GM12878 (cell line): ENCODE measurements around the gene LACRT.

Experiments used
- JUND ChIP-seq: IDR thresholded peaks from 2 replicates; pipeline ENCODE4 v1.6.1; 2012; ENCODE audit warnings: low read depth, mild to moderate bottlenecking, low read length, improper control_type of control experiment, moderate library complexity
- NFYA ChIP-seq: IDR thresholded peaks from 2 replicates; pipeline ENCODE4 v1.6.1; 2011; ENCODE audit warnings: low read depth, mild to moderate bottlenecking, low read length, improper control_type of control experiment, borderline replicate concordance
- POLR2A ChIP-seq: IDR thresholded peaks from 2 replicates; pipeline ENCODE4 v1.6.1; 2011; ENCODE audit warnings: low read depth, mild to moderate bottlenecking, low read length
- POLR2AphosphoS5 ChIP-seq: IDR thresholded peaks from 2 replicates; pipeline ENCODE4 v1.6.1; 2011; ENCODE audit warnings: mild to moderate bottlenecking, low read length, inconsistent platforms
- ZSCAN29 ChIP-seq: fragments of 450-650 bp; IDR thresholded peaks from 2 replicates; pipeline ENCODE4 v1.6.1; 2017; ENCODE audit warnings: mild to moderate bottlenecking, moderate library complexity
- TF ChIP-seq, protein P1 (sequence below), 3 experiments: IDR thresholded peaks in 2 of 3; conservative IDR thresholded peaks in 1 of 3; 2 replicates each; pipeline ENCODE4 v1.5.1; 2011; ENCODE audit warnings: low read depth in 3 of 3, low read length in 3 of 3, mild to moderate bottlenecking in 3 of 3, control low read depth in 2 of 3, moderate library complexity in 2 of 3, inconsistent platforms in 1 of 3, mixed read lengths in 1 of 3; ENCODE audit not compliant: control insufficient read depth in 2 of 3, insufficient read depth in 1 of 3; ENCODE audit errors: extremely low read depth in 1 of 3
- TF ChIP-seq, protein P2 (sequence below): IDR thresholded peaks from 2 replicates; pipeline ENCODE4 v1.6.1; 2012; ENCODE audit warnings: mild to moderate bottlenecking, low read depth, low read length

DNA sequence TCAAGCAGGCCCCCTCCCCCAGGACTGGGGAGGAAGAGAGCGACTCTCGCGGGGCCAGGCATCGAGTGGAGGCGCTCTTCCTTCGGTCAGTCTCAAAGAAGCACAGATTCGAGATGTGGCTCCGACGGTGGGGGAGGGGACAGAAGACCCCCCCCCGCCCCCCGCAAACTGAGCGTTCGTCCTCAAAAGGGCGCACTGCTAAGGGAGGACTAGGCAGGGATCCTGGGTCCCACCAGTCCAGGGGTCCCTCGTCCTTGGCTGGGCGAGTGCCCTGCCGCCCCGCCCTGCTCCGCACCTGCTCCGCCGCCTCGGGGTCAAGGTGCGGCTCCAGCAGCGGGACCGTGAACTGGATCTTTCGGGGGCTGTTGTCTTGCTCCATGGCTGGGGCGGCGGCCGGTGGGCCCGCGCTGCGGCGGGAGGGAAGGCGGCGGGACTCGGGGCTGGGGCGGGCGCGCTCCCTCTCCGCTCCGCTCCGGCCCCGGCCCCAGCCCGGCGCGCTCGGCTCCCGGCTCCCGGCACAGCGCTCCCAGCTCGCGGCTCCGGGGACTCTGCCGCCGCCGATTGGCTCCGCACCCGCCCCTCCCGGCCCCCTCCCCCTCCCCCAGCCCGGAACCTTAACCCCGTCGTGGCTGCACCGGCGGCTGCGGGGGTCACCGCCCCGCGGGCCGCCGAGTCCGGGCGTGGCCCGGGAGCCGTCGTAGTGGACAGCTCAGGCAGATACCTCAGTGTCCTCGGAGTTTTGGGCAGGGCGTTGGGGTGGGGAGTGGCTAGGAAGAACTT, 46.4 kb downstream of the LACRT start, which contains the start of gene PPP1R1A:
- no peak for TF ChIP-seq JUND
- TF ChIP-seq, protein P1, sequence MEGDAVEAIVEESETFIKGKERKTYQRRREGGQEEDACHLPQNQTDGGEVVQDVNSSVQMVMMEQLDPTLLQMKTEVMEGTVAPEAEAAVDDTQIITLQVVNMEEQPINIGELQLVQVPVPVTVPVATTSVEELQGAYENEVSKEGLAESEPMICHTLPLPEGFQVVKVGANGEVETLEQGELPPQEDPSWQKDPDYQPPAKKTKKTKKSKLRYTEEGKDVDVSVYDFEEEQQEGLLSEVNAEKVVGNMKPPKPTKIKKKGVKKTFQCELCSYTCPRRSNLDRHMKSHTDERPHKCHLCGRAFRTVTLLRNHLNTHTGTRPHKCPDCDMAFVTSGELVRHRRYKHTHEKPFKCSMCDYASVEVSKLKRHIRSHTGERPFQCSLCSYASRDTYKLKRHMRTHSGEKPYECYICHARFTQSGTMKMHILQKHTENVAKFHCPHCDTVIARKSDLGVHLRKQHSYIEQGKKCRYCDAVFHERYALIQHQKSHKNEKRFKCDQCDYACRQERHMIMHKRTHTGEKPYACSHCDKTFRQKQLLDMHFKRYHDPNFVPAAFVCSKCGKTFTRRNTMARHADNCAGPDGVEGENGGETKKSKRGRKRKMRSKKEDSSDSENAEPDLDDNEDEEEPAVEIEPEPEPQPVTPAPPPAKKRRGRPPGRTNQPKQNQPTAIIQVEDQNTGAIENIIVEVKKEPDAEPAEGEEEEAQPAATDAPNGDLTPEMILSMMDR (IDR thresholded peaks at IDR 0.05 in 2 of 3, conservative IDR thresholded peaks at IDR 0.05 in 1 of 3; ENCODE audit: control insufficient read depth in 2 of 3, extremely low read depth in 1 of 3, insufficient read depth in 1 of 3, low read depth in 3 of 3, low read length in 3 of 3), result no peak
- TF ChIP-seq POLR2AphosphoS5, result no peak
- TF ChIP-seq POLR2A, result no peak
- no peak for TF ChIP-seq ZSCAN29
- no peak for TF ChIP-seq NFYA
- TF ChIP-seq, protein P2, sequence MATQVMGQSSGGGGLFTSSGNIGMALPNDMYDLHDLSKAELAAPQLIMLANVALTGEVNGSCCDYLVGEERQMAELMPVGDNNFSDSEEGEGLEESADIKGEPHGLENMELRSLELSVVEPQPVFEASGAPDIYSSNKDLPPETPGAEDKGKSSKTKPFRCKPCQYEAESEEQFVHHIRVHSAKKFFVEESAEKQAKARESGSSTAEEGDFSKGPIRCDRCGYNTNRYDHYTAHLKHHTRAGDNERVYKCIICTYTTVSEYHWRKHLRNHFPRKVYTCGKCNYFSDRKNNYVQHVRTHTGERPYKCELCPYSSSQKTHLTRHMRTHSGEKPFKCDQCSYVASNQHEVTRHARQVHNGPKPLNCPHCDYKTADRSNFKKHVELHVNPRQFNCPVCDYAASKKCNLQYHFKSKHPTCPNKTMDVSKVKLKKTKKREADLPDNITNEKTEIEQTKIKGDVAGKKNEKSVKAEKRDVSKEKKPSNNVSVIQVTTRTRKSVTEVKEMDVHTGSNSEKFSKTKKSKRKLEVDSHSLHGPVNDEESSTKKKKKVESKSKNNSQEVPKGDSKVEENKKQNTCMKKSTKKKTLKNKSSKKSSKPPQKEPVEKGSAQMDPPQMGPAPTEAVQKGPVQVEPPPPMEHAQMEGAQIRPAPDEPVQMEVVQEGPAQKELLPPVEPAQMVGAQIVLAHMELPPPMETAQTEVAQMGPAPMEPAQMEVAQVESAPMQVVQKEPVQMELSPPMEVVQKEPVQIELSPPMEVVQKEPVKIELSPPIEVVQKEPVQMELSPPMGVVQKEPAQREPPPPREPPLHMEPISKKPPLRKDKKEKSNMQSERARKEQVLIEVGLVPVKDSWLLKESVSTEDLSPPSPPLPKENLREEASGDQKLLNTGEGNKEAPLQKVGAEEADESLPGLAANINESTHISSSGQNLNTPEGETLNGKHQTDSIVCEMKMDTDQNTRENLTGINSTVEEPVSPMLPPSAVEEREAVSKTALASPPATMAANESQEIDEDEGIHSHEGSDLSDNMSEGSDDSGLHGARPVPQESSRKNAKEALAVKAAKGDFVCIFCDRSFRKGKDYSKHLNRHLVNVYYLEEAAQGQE, result no peak
